GM12878 (cell line): ENCODE results near the gene NPIPA1.
"Not testable (repeated sequence)": the region's sequence is repeated elsewhere in the genome, so short reads cannot be mapped to it uniquely, and the experiment has no call there.

Experiments
- CTCF ChIP-seq, 3 experiments: IDR thresholded peaks in 2 of 3; conservative IDR thresholded peaks in 1 of 3; 2 replicates each; pipeline ENCODE4 v1.5.1; 2011; ENCODE audit warnings: low read depth in 3 of 3, low read length in 3 of 3, mild to moderate bottlenecking in 3 of 3, control low read depth in 2 of 3, moderate library complexity in 2 of 3, inconsistent platforms in 1 of 3, mixed read lengths in 1 of 3; ENCODE audit not compliant: control insufficient read depth in 2 of 3, insufficient read depth in 1 of 3; ENCODE audit errors: extremely low read depth in 1 of 3
- DPF2 ChIP-seq: fragments of 450-650 bp; IDR thresholded peaks from 2 replicates; pipeline ENCODE4 v1.6.1; 2017; ENCODE audit warnings: mild to moderate bottlenecking
- EGR1 ChIP-seq, 2 experiments: IDR thresholded peaks; 1 replicate in 1 of 2; 2 replicates in 1 of 2; pipeline ENCODE4 v1.6.1; 2011 to 2012; ENCODE audit warnings: low read depth in 2 of 2, low read length in 2 of 2, borderline replicate concordance in 1 of 2, mild to moderate bottlenecking in 1 of 2, moderate library complexity in 1 of 2
- GABPA ChIP-seq: IDR thresholded peaks from 2 replicates; pipeline ENCODE4 v1.6.1; 2014; ENCODE audit warnings: antibody characterized with exemption, low read depth, mild to moderate bottlenecking, inconsistent platforms
- HDAC2 ChIP-seq: fragments of 200-600 bp; sonication (generic); IDR thresholded peaks from 2 replicates; pipeline ENCODE4 v1.6.1; 2017
- NR2C2 ChIP-seq: IDR thresholded peaks from 2 replicates; pipeline ENCODE4 v1.6.1; 2011; ENCODE audit warnings: borderline replicate concordance, low read depth; ENCODE audit not compliant: control insufficient read depth, insufficient read length
- POLR2A ChIP-seq: IDR thresholded peaks from 2 replicates; pipeline ENCODE4 v1.6.1; 2011; ENCODE audit warnings: low read depth, mild to moderate bottlenecking, low read length
- POLR2AphosphoS2 ChIP-seq: IDR thresholded peaks from 2 replicates; pipeline ENCODE4 v1.6.1; 2011; ENCODE audit warnings: low read depth, mild to moderate bottlenecking, low read length, improper control_type of control experiment, moderate library complexity
- POLR2AphosphoS5 ChIP-seq: IDR thresholded peaks from 2 replicates; pipeline ENCODE4 v1.6.1; 2011; ENCODE audit warnings: mild to moderate bottlenecking, low read length, inconsistent platforms

GRCh38 chr16:14892111-14892510, 45.1 kb upstream of the NPIPA1 start:
- TF ChIP-seq POLR2A; CTCF (IDR thresholded peaks at IDR 0.05 in 2 of 3, conservative IDR thresholded peaks at IDR 0.05 in 1 of 3; ENCODE audit: control insufficient read depth in 2 of 3, extremely low read depth in 1 of 3, insufficient read depth in 1 of 3, low read depth in 3 of 3, low read length in 3 of 3); GABPA; POLR2AphosphoS2; NR2C2; EGR1 (IDR thresholded peaks at IDR 0.05; ENCODE audit: borderline replicate concordance in 1 of 2, low read depth in 2 of 2, low read length in 2 of 2); POLR2AphosphoS5; HDAC2; DPF2: not testable (repeated sequence)
